LNCAP (cell line): ENCODE results near the gene HTR2A.

Source experiments
- TF ChIP-seq, protein P1 (sequence below): fragments of 450-650 bp; IDR thresholded peaks from 2 replicates; pipeline ENCODE4 v1.5.1; 2017; ENCODE audit warnings: mild to moderate bottlenecking

The HTR2A gene

DNA sequence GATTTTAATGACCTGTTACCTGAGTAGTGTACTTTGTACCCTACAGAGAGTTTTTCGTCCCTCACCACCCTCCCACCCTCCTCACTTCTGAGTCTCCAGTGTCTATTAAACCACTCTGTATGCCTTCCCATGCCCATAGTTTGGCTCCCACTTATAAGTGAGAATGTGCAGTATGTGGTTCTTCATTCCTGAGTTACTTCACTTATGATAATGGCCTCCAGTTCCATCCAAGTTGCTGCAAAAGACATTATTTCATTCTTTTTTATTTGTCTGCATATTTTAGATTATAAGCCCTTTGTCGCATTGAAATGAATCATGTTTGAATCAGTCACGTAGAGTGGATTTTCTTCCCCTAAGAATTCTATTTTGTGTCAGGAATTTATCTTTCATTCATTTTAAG lies 12.2 kb upstream of the HTR2A start:
- TF ChIP-seq, protein P1, sequence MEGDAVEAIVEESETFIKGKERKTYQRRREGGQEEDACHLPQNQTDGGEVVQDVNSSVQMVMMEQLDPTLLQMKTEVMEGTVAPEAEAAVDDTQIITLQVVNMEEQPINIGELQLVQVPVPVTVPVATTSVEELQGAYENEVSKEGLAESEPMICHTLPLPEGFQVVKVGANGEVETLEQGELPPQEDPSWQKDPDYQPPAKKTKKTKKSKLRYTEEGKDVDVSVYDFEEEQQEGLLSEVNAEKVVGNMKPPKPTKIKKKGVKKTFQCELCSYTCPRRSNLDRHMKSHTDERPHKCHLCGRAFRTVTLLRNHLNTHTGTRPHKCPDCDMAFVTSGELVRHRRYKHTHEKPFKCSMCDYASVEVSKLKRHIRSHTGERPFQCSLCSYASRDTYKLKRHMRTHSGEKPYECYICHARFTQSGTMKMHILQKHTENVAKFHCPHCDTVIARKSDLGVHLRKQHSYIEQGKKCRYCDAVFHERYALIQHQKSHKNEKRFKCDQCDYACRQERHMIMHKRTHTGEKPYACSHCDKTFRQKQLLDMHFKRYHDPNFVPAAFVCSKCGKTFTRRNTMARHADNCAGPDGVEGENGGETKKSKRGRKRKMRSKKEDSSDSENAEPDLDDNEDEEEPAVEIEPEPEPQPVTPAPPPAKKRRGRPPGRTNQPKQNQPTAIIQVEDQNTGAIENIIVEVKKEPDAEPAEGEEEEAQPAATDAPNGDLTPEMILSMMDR = no peak

DNA sequence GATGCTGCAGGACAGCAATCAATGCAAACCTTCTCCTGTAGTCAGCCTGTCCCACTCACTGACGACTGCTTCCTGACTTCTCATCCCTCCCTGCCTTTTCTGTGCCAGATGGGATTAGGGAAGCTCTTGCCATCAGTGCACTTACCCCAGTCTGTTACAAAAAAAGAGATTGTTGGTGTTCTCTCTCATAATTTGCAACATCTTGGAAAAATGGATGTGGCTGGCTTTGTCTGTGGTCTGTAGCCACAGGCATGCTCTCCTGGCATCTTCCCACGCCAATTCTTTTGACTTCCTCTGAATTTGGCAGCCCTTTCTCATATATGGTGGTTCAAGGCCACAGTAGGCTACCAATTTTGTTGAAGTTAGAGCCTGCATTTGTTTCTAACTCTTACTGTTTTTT lies 11.6 kb upstream of the HTR2A start:
- TF ChIP-seq, protein P1 = no peak

DNA sequence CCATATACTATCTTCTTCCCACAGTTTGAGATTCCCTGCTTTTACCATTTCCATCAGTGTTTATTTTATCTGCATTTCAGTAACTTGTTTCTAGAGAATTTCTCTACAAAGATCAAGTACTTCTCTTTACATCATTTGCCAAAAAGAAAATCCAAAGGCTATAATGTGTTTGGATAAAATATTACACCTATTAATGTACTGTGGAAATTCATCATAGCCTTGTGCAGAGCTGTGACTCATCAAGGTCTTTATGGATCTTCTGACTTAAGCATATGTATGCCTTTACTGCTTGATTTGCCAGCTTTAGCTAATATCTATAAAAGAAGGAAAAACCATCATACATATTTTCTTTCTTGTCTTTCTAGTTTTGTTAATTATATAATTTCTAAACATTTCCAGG lies 9.6 kb upstream of the HTR2A start:
- TF ChIP-seq, protein P1 = no peak

DNA sequence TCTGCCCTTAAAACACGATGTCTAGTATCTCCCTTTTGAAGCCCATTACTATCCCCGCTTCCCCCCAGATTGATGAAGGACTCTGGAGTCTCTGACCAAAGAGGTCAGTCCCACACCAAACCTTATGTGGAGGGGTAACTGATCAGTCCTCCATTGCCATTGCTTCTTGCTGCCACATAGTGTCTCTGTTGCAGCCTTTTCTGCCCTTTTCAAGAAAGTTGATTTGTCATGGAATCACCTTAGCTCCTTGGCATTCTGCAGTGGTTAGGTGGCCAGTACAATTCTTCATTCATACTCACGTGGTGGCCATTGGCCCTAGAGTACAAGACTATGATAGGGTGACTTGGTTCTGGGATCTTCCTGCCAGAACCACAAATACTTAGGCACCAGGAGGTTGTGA lies 8.4 kb upstream of the HTR2A start:
- TF ChIP-seq, protein P1 = no peak

DNA sequence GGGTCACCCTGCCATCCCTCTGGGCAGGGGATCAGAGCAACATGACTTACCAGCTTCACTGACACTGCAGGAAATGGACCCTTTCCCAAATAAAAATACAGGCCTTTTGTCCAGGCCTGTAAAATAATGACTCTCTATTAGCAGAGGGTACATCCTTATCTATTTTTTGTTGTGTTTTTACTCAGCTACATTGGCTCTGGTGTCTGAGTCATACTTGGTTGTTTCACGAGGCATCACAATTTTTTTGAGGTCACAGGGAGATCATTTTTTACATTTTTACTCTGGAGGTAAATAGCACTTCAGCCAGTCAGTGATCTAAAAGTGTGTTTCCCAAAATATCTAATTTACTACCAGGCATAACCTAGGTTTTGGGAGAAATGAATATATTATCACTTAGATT lies 6.9 kb upstream of the HTR2A start:
- TF ChIP-seq, protein P1 = no peak

DNA sequence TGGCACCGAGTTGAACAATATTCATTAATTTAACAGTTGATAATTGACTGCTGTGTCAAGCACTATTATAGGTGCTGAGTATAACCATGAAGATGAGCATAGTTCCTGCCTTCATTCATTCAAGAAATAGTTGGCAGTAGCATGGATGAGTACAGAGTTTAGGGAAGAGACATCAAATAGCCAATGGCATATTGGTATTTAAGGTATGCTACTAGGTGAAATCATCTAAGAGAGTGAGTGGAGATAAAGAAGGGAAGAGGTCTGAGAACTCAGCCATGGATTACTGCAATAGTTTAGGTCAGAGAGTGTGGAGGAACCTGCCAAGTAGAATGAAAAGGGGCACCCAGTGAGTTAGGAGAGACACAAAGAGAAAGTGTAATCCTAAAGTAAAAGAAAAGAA lies 4.9 kb upstream of the HTR2A start:
- TF ChIP-seq, protein P1 = no peak

DNA sequence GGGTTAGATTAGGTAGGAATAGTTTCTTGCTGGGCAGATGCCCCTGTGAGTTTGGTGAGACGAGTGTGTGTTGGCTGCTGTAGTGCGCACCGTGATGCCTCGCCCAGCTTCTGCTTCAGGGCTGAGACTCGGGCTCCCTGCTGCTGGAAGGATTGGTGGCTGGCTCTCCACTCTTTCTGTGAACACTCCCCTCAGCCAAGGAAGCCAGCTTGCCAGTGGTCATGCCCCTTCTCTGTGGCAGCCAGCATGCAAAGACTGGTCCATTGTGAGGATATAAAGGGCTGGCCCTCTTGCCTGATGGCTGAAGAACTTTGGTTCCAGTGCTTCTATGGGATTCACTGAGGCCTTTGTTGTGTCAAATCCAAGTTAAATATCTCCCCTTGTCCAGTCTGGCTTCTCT lies 2.9 kb upstream of the HTR2A start:
- TF ChIP-seq, protein P1 = no peak

DNA sequence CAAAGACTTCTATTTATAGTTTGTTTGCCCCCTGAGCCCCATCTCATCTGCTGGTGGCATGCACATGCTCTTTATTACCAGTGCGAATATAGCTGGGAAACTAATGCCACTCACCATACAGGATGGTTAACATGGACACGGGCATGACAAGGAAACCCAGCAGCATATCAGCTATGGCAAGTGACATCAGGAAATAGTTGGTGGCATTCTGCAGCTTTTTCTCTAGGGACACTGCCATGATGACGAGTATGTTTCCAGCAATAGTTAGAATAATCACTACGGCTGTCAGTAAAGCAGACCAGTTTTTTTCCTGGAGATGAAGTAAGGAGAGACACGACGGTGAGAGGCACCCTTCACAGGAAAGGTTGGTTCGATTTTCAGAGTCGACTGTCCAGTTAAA lies 1.5 kb downstream of the HTR2A start:
- TF ChIP-seq, protein P1 = no peak
